Activated CD8-positive, alpha-beta memory T cell treated with anti-CD3 and anti-CD28 coated beads, Interleukin-2, amount 10 ng/mL, durations not matched to agents 7 days and 5 days (primary cell): ENCODE measurements around the gene SMAGP. TPM values are rescaled to one million over a fixed set of nuclear protein-coding genes. Genes with fewer than 3 reads are reported as not detected.

Experiments
- ATAC-seq: fragments of 150-1000 bp; cut with Tn5 transposase; one replicate; pipeline ENCODE4 v1.10.0; 2021; ENCODE audit warnings: moderate library complexity
- CTCF ChIA-PET: fragments of 350-600 bp; sonication (Branson Sonifier 250); formaldehyde crosslinking; loops from one replicate; lab custom pipeline; 2021; ENCODE audit warnings: antibody characterized with exemption; lab: Charles Lee
- DNase-seq: peaks from one replicate; pipeline ENCODE4 v3.0.0-alpha.2; 2020
- H3K27ac Mint-ChIP-seq: one replicate; pipeline ENCODE4 v1.8.0; 2021; ENCODE audit warnings: mild to moderate bottlenecking, mixed read lengths
- H3K27me3 Mint-ChIP-seq: one replicate; pipeline ENCODE4 v1.8.0; 2021; ENCODE audit warnings: mixed read lengths
- H3K36me3 Mint-ChIP-seq: one replicate; pipeline ENCODE4 v1.8.0; 2021; ENCODE audit warnings: mild to moderate bottlenecking, mixed read lengths
- H3K4me1 Mint-ChIP-seq: one replicate; pipeline ENCODE4 v1.8.0; 2021; ENCODE audit warnings: mixed read lengths
- H3K4me3 Mint-ChIP-seq: one replicate; pipeline ENCODE4 v1.8.0; 2021; ENCODE audit warnings: mild to moderate bottlenecking, moderate library complexity, mixed read lengths
- H3K9me3 Mint-ChIP-seq: one replicate; pipeline ENCODE4 v1.8.0; 2022; ENCODE audit warnings: low read depth, mixed read lengths
- total RNA-seq, 2 experiments: library from RNA; stranded (reverse); gene quantifications; one replicate each; pipeline ENCODE4 v1.2.3, GENCODE V29; 2021

Gene SMAGP
- total RNA-seq, 2 experiments from 2014 or later = 1.4 to 3.4 TPM

DNA sequence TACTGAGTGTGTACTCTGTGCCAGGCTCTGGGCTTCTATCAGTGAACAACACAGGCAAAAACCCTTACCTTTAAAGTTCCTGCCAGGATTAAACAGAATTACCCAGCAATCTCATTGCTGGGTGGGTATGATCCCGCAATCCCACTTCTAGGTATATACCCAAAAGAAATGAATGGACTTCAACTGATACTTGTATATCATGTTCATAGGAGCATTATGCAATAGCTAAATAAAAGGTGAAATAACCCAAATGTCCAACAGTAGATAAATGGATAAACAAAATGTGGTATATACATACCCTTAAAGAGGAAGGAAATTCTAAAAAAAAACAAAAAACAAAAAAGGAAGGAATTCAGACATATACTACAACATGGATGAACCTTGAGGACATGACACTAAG, 16.9 kb downstream of the SMAGP start:
- no peak overlapping the region for H3K4me3 Mint-ChIP-seq
- H3K27me3 Mint-ChIP-seq = no peaks in the 10 kb centered on the region
- H3K9me3 Mint-ChIP-seq = no peaks in the 10 kb centered on the region
- no peak overlapping the region for H3K27ac Mint-ChIP-seq
- peaks cover 4% of the 10 kb centered on the region for H3K4me1 Mint-ChIP-seq
- CTCF ChIA-PET = interaction anchor here (0.7 to 1.8 kb wide), 15 partner anchors 10 to 488 kb away, joined by 3 to 14 read pairs (median 4); partner anchors contain the start of genes DAZAP2, POU6F1 and SLC11A2
- peaks cover 1% of the 10 kb centered on the region for H3K36me3 Mint-ChIP-seq
- ATAC-seq (no peak), DNase-seq (no peak)

DNA sequence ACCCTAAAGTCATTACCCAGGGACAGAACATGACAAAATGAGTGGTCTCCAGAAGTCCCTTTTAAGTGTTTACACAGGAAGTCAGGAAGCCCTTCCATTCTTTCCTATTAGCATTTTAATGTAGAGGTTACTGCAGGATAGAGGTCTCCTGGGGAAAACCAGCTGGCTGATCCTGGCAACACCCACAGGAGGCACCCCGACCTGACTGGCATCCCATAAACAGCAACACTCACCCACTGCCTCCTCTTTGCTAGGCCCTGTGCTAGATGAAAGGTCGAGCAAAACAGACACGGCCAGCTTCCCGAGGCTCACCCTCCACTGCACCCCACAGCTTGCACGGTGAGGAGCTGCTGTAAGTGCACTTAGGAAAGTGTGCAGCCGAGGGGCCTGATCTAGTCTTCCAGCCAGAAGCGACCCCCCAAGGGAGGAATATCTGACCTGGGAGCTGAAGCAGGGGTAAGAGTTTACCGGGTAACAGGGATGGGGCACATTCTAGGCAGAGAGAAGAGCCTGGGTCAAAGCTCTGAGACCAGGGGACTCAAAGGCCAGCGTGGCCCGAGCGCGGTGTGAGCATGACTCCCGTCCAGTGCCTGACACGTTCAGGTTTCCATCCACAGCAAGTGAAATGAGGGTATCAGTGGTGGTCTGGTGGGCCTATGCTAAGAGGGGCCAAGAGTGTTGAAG, 22.6 kb downstream of the SMAGP start:
- CTCF ChIA-PET = no interaction called here
- no peak for DNase-seq
- H3K9me3 Mint-ChIP-seq = no peaks in the 10 kb centered on the region
- H3K36me3 Mint-ChIP-seq = peaks cover 19% of the 10 kb centered on the region
- H3K27me3 Mint-ChIP-seq = no peaks in the 10 kb centered on the region
- H3K4me3 Mint-ChIP-seq = no peak overlapping the region
- no peak overlapping the region for H3K27ac Mint-ChIP-seq
- no peak for ATAC-seq
- H3K4me1 Mint-ChIP-seq = peaks cover 37% of the 10 kb centered on the region

DNA sequence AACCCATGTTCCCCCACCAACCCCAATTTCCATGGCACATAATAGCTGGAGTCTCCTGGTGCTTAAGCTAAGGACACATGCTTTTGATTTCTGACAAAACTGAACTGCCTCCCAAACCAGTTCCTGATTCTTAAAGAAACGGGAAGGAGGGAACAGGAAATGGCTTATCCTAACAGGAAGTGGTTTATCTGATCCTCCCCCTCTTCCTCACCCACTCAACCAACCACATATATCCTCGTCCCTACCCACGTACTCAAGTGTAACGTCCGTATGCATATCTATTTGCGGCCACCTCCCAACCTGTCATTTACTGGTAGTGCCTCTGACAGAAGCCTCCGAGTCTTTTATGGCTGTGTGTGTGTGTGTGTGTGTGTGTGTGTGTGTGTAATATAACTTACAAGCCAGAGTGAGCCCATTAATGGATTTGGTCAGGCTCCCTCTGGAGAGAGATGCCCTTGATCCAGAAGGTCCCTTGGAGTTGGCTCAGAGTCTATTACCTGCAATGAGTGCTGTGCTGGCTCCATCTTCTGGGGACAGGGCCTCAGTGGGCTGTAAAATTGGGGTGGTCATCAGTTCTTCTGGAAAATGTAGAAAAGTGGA, 23.9 kb downstream of the SMAGP start:
- H3K36me3 Mint-ChIP-seq = peaks cover 28% of the 10 kb centered on the region
- peak; percentile 72 for ATAC-seq
- H3K9me3 Mint-ChIP-seq = no peaks in the 10 kb centered on the region
- H3K4me3 Mint-ChIP-seq = peak overlapping the region; percentile 11
- H3K27me3 Mint-ChIP-seq = no peaks in the 10 kb centered on the region
- peaks cover 42% of the 10 kb centered on the region for H3K4me1 Mint-ChIP-seq
- peak; percentile 60 for DNase-seq
- CTCF ChIA-PET = interaction anchor here (1.4 to 2.4 kb wide), 3 partner anchors 16 to 481 kb away, joined by 3 to 10 read pairs (median 9); no protein-coding TSS in a partner anchor
- H3K27ac Mint-ChIP-seq = peak overlapping the region; percentile 85

DNA sequence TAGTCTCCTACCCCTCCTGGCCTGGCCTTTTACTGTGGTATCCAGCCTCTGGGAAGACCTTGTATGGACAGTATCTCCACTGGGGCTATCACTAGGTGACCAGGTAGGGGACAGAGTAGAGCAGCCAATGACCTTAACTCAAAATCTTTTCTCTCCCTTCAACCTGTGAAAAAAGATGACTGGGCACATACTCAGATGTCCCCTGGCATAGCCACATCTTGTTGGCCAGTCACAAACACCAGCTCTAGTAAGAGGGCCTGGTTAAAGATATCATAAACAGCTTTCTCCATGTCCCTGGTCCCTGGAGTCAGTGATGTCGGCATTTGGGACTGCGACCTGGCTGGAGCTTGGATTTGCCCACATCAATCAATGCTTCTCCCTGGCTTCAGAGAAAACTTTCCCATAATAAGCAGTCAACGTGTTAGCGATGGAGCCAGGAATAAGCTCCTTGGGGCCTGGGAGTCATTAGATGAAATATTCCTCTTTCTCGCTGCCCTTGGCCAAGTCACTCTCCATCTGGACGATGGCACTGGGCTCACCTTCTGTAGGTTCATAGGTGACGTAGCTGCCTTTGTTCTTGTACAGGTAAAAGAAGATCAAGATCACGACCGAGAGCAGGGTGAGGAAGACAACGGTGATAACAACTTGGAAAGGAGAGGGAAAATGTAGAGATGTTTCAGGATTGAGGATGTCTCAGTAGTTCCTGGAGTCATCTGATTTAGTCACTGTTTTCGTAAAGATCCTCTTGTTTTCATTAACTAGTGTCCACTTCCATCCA, 24.6 kb downstream of the SMAGP start:
- no peak for DNase-seq
- no peak overlapping the region for H3K4me3 Mint-ChIP-seq
- no peak for ATAC-seq
- no peaks in the 10 kb centered on the region for H3K27me3 Mint-ChIP-seq
- peaks cover 35% of the 10 kb centered on the region for H3K36me3 Mint-ChIP-seq
- CTCF ChIA-PET = interaction anchor here (0.7 to 2.4 kb wide), 4 partner anchors 17 to 480 kb away, joined by 3 to 10 read pairs (median 6); no protein-coding TSS in a partner anchor
- peaks cover 47% of the 10 kb centered on the region for H3K4me1 Mint-ChIP-seq
- H3K27ac Mint-ChIP-seq = peak overlapping the region; percentile 85
- no peaks in the 10 kb centered on the region for H3K9me3 Mint-ChIP-seq

DNA sequence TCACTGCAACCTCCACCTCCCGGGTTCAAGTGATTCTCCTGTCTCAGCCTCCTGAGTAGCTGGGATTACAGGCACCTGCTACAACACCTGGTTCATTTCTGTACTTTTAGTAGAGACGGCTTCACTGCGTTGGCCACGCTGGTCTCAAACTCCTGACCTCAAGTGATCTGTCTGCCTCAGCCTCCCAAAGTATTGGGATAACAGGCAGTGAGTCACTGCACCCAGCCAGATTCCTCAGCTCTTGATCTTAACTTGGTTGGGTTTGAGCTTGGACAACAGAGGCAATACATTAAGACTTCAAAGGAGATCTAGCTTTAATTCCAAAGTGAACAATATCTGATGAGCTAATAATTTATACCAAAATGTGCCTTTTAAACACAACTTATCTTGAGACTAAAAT, 25.9 kb downstream of the SMAGP start:
- no peaks in the 10 kb centered on the region for H3K27me3 Mint-ChIP-seq
- DNase-seq = no peak
- H3K27ac Mint-ChIP-seq = no peak overlapping the region
- no peaks in the 10 kb centered on the region for H3K9me3 Mint-ChIP-seq
- peaks cover 45% of the 10 kb centered on the region for H3K36me3 Mint-ChIP-seq
- H3K4me3 Mint-ChIP-seq = no peak overlapping the region
- ATAC-seq = no peak
- CTCF ChIA-PET = interaction anchor here (0.6 to 3.8 kb wide), 5 partner anchors 9 to 1069 kb away, joined by 3 to 11 read pairs (median 9); no protein-coding TSS in a partner anchor
- H3K4me1 Mint-ChIP-seq = peaks cover 59% of the 10 kb centered on the region

DNA sequence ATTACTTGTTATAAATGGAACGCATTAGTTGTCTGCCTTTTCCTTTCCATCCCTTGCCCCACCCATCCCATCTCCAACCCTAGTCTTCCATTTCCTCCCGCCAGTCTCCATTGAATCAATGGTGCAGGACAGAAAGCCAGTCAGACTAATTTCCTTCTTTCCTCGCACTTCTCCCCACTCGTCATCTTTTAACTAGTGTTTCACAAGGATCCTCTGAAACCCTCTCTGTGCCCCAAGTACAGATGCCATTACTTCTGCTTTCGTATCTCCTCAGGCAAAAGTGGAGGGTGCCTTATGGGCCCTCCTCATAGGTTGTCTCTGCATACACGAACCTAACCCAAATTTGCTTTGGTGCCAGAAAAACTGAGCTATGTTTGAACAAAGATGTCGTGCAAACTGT, 27.3 kb downstream of the SMAGP start:
- Mint-ChIP-seq H3K4me1 (peaks cover 59% of the 10 kb centered on the region), H3K27me3 (no peaks in the 10 kb centered on the region), H3K27ac (peak overlapping the region; percentile 43), H3K9me3 (no peaks in the 10 kb centered on the region), H3K36me3 (peaks cover 45% of the 10 kb centered on the region), H3K4me3 (no peak overlapping the region)
- CTCF ChIA-PET = interaction anchor here (3.8 kb wide), 1 partner anchor 10 kb away, joined by 11 read pairs; no protein-coding TSS in a partner anchor
- DNase-seq = no peak
- ATAC-seq = no peak

DNA sequence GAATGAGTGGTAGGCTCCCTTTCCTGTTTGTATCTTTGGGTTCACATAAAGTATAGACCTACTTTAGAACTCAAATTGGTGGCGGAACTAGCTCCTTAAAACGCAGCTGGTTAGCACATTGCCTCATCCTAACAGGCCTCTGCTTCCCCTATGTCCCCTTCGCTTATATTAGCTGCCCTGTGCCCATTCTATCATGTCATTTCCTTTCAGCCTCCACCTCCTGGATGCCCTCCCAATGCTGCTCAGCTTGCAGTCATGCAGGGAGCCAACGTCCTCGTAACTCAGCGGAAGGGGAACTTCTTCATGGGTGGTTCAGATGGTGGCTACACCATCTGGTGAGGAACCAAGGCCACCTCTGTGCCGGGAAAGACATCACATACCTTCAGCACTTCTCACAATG, 28.1 kb downstream of the SMAGP start:
- Mint-ChIP-seq H3K27ac (no peak overlapping the region), H3K36me3 (peaks cover 45% of the 10 kb centered on the region), H3K4me3 (no peak overlapping the region), H3K9me3 (no peaks in the 10 kb centered on the region), H3K27me3 (no peaks in the 10 kb centered on the region), H3K4me1 (peaks cover 54% of the 10 kb centered on the region)
- no peak for ATAC-seq
- no peak for DNase-seq
- CTCF ChIA-PET = interaction anchor here (3.8 kb wide), 1 partner anchor 11 kb away, joined by 11 read pairs; no protein-coding TSS in a partner anchor

DNA sequence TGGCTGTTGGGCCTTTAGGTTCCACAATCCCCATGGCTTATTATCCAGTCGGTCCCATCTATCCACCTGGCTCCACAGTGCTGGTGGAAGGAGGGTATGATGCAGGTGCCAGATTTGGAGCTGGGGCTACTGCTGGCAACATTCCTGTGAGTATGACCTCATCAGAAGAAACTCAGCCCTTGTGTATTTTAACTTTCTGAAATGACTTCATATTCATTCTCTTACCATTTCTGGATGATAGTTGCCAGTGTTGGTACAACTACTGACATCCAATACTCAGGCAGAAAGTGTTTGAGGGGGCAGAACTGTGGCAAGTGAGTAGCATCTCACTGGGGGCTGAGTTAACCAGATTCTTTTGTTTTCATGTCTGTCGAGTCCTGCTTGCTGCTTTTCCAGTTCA, 29.2 kb downstream of the SMAGP start:
- no peak for ATAC-seq

DNA sequence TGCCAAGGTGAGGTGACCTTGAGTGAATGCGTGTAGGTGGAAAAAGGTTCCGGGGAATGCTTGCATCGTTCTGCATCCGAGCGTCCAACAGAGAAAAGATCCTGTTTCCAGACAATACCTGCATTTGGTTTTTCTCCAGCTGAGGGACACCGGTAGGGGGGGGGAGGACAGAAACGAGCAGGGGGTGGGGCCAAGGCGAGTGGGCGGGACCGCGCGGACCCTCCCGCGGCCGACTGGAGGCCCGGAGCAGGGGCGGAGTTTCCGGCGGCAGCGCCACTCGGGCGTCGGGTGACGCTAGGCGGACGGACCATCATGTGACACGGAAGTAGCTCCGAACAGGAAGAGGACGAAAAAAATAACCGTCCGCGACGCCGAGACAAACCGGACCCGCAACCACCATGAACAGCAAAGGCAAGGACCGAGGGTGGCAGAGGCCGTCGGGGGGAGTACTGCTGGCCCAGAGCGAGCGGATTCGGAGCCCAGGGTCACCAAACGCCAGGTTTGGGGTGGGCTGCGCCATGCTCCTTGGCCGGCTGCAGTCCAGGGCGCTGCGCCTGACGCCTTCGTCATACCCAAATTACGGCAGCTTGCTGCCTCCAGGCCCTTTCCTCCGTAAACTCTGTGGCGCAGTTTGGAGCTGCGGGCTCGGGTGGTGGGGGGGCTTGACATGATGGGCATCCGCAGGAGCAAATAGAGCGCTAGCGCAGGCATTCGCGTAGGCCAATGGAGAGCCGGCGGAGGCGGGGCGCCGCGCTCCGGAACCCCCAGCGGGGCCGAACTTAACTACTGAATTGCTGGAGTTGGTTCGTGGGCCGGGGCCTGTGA, 31.5 kb downstream of the SMAGP start, which contains the start of gene DAZAP2:
Gene DAZAP2 (plus strand): TSS at position 317 of the 825 bp plus-strand sequence. CDS start 82 bp downstream, at position 399.
- Mint-ChIP-seq H3K9me3 (no peaks in the 10 kb centered on the region), H3K27ac (peak within 1 kb of the TSS; percentile 98), H3K4me3 (peak within 1 kb of the TSS; percentile 91), H3K27me3 (no peaks in the 10 kb centered on the region), H3K4me1 (peaks cover 35% of the 10 kb centered on the region), H3K36me3 (peaks cover 34% of the 10 kb centered on the region)
- DNase-seq (peak; percentile 98), ATAC-seq (peak; percentile 96)
- CTCF ChIA-PET = interaction anchor here (1.0 to 2.3 kb wide), 12 partner anchors 9 to 474 kb away, joined by 3 to 19 read pairs (median 4); partner anchors contain the start of genes ATF1, POU6F1 and SLC11A2

More for the DNA sequence above, 29.2 kb downstream of the SMAGP start:
- no peaks in the 10 kb centered on the region for H3K9me3 Mint-ChIP-seq
- peaks cover 43% of the 10 kb centered on the region for H3K4me1 Mint-ChIP-seq
- CTCF ChIA-PET = interaction anchor here (1.0 to 3.8 kb wide), 3 partner anchors 12 to 100 kb away, joined by 3 to 11 read pairs (median 6); no protein-coding TSS in a partner anchor
- H3K36me3 Mint-ChIP-seq = peaks cover 40% of the 10 kb centered on the region
- peak overlapping the region; percentile 91 for H3K4me3 Mint-ChIP-seq
- H3K27me3 Mint-ChIP-seq = no peaks in the 10 kb centered on the region
- H3K27ac Mint-ChIP-seq = peak overlapping the region; percentile 37
- no peak for DNase-seq

DNA sequence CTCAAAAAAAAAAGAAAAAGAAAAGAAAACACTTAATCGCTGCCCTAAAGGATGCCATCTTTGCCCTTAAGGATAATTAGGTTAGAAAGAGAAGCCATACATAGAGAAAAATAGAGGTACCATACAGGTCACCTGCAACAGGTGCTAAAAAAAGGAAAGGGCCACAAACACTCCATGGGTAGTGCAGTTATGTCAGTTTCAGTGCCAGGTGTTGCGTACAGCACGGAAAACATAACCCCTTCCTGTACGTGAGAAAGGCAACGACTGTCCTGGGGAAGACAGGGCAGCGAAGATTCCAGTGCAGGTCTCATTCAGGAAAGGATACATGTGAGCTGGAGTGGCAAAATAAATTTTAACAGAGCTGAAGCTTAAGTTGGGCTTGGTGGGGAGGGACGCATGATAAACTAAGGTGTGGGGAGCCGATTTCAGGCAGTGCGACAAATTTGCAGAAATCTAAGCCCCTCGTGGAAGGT, 32.1 kb downstream of the SMAGP start:
- H3K27me3 Mint-ChIP-seq = no peaks in the 10 kb centered on the region
- peaks cover 32% of the 10 kb centered on the region for H3K36me3 Mint-ChIP-seq
- no peak for DNase-seq
- no peaks in the 10 kb centered on the region for H3K9me3 Mint-ChIP-seq
- ATAC-seq = peak; percentile 3
- CTCF ChIA-PET = interaction anchor here (1.0 to 2.3 kb wide), 10 partner anchors 9 to 474 kb away, joined by 3 to 19 read pairs (median 4); partner anchors contain the start of genes ATF1, POU6F1 and SLC11A2
- peak overlapping the region; percentile 91 for H3K4me3 Mint-ChIP-seq
- H3K27ac Mint-ChIP-seq = peak overlapping the region; percentile 98
- H3K4me1 Mint-ChIP-seq = peaks cover 34% of the 10 kb centered on the region

DNA sequence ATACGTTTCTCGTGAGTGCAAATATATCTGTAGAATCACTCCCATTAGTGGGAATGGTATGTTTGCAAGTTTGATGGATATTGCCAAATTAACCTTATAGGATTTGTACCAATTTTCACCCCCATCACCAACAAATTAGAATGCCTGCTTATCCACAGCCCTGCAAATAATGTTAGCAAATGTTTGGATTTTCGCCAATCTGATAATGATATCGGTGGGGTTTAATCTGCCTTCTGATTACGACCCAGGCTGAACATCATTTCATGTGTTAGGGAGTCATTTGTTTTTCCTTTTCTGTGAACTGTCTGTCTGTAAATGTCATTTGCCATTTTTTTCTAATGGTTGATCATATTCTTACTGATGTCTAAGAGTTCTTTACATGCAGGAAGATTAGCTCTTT, 35.7 kb downstream of the SMAGP start:
- peaks cover 2% of the 10 kb centered on the region for H3K36me3 Mint-ChIP-seq
- H3K4me3 Mint-ChIP-seq = no peak overlapping the region
- H3K4me1 Mint-ChIP-seq = peaks cover 9% of the 10 kb centered on the region
- no peaks in the 10 kb centered on the region for H3K9me3 Mint-ChIP-seq
- H3K27ac Mint-ChIP-seq = no peak overlapping the region
- no peak for DNase-seq
- ATAC-seq = no peak
- H3K27me3 Mint-ChIP-seq = peaks cover 2% of the 10 kb centered on the region
- CTCF ChIA-PET = no interaction called here

DNA sequence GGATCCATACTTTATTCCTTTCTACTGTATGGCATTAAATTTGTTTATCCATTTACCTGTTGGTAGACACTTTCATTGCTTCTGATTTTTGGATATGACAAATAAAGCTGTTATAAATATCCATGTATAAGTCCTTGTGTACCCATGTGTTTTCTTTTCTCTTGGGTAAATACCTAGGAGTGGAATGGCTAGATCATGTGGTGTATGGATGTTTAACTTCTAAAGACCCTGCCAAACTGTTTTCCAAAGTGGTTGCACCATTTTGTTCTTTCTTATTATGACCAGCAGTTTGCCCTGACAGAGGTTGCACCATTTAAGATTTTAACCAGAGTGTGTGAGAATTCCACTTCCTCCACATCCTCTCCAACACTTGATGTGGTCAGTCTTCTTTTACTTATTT, 37.6 kb downstream of the SMAGP start:
- Mint-ChIP-seq H3K27me3 (peaks cover 2% of the 10 kb centered on the region), H3K27ac (no peak overlapping the region), H3K36me3 (no peaks in the 10 kb centered on the region), H3K4me1 (peaks cover 2% of the 10 kb centered on the region), H3K9me3 (no peaks in the 10 kb centered on the region), H3K4me3 (no peak overlapping the region)
- CTCF ChIA-PET = no interaction called here
- DNase-seq (no peak), ATAC-seq (no peak)
